ENCODE measurements around the gene BTBD16.
A peak's percentile ranks its signal among the peaks of the same experiment; 100 is the strongest.

BTBD16 gene

GRCh38 chr10:122248356-122249302 is 22.5 kb upstream of the BTBD16 start:
- DNase-seq = no peak

GRCh38 chr10:122249303-122249850 is 21.7 kb upstream of the BTBD16 start:
- no peak for DNase-seq

GRCh38 chr10:122249991-122250750 is 20.9 kb upstream of the BTBD16 start:
- DNase-seq = no peak

GRCh38 chr10:122251459-122252255 is 19.4 kb upstream of the BTBD16 start:
- DNase-seq = no peak

GRCh38 chr10:122252805-122253204 is 18.3 kb upstream of the BTBD16 start:
- DNase-seq = no peak

- DNase-seq = no peak
Observed at GRCh38 chr10:122253605-122254004, 17.5 kb upstream of the BTBD16 start.

GRCh38 chr10:122254831-122255230 is 16.3 kb upstream of the BTBD16 start:
- DNase-seq = no peak

GRCh38 chr10:122255509-122256301 is 15.4 kb upstream of the BTBD16 start:
- DNase-seq = no peak

GRCh38 chr10:122257041-122257440 is 14.1 kb upstream of the BTBD16 start:
- DNase-seq = no peak

GRCh38 chr10:122258136-122259074 is 12.7 kb upstream of the BTBD16 start:
- DNase-seq = no peak

GRCh38 chr10:122259075-122259466 is 12.0 kb upstream of the BTBD16 start:
- no peak for DNase-seq

GRCh38 chr10:122261584-122261983 is 9.5 kb upstream of the BTBD16 start:
- no peak for DNase-seq

- DNase-seq = no peak
Observed at GRCh38 chr10:122263971-122264370, 7.1 kb upstream of the BTBD16 start.

- no peak for DNase-seq
Observed at GRCh38 chr10:122264436-122264835, 6.7 kb upstream of the BTBD16 start.

- no peak for DNase-seq
Observed at GRCh38 chr10:122264931-122265330, 6.2 kb upstream of the BTBD16 start.

GRCh38 chr10:122265896-122266295 is 5.2 kb upstream of the BTBD16 start:
- DNase-seq = no peak

GRCh38 chr10:122267849-122268737 is 3.0 kb upstream of the BTBD16 start:
- DNase-seq = peak; percentile 13 to 23

- no peak for DNase-seq
Observed at GRCh38 chr10:122269059-122269687, 1.9 kb upstream of the BTBD16 start.

- no peak for DNase-seq
Observed at GRCh38 chr10:122273966-122274545, 3.0 kb downstream of the BTBD16 start.

All from NCI-H2081 (cell line).